GM18520 (cell line): ENCODE measurements around the gene RASGEF1B.
"Not testable (repeated sequence)": the region's sequence is repeated elsewhere in the genome, so short reads cannot be mapped to it uniquely, and the experiment has no call there.

ENCODE experiments used
- ATAC-seq: cut with Tn5 transposase; IDR thresholded peaks from one replicate; pipeline ENCODE4 v1.9.1; 2021; ENCODE audit not compliant: unreplicated experiment

Gene RASGEF1B

DNA sequence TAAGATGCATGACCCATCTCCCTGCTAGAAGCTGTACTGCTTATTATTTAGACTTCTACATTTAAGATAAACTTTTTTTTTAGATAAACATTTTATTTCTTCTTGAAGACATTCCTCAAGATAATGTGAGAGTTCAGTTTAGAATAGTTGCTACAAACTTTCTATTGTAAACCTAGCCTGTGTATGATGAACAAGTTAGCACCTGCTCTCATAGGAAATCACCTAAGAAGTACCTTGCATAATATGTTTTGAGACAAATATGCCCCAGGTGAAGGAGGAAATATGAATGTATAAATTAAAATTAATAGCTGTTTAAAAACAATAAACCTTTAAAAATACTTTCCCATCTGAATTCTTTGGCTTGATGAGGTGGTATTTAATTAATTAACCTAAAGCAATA is 35.6 kb downstream of the RASGEF1B start:
- ATAC-seq = no peak

DNA sequence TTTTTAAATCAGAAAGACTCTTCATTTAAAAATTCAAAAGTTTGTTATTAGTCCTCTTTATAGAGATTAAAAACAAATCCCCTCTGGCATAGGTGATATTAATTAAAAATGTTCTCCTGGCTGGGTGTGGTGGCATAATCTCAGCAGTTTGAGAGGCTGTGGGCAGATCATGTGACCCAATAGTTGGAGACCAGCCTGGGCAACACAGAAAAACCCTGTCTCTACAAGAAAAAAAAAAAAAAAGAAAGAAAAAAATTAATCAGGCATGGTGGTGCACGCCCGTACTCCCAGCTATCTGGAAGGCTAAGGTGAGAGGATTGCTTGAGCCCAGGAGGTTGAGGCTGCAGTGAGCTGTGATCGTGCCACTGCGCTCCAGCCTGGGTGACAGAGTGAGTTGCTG is 38.9 kb downstream of the RASGEF1B start:
- no peak for ATAC-seq

DNA sequence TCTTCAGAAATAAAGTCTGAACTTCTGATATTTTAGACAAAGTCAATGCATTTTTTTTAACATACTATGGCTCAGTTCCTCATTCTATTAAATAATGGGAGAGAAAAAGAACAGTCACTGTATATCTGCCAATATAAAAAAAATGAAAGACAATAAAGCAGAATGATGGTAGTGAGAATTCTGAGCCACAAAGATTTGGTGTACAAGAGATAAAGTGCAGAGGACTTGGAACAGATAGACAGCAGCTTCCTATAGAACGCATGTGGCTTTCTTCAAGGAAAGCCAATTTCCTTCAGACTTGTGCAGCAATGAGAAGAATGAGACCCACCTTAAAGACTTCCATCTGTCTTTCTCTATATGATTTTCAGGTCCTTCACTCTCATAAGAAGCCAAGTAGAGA is 39.7 kb downstream of the RASGEF1B start:
- ATAC-seq = no peak

DNA sequence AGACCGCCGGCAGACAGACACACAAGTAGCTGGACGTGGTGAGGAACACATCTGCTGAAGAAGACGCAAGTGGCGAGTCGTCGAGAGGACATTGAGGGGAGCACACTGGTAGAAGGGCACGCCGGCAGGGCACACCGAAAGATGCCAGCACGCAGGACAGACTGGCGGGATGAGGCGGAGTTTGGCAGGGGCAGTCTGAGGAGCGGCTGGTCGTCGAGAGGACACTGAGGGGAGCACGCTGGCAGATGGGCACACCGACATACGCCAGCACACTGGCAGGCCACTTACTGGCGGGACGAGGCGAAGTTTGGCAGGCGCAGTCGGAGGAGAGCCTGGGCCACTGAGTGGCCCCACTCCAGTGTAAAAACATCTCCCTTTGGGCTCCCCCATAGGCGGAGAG is 42.1 kb downstream of the RASGEF1B start:
- ATAC-seq = no peak

DNA sequence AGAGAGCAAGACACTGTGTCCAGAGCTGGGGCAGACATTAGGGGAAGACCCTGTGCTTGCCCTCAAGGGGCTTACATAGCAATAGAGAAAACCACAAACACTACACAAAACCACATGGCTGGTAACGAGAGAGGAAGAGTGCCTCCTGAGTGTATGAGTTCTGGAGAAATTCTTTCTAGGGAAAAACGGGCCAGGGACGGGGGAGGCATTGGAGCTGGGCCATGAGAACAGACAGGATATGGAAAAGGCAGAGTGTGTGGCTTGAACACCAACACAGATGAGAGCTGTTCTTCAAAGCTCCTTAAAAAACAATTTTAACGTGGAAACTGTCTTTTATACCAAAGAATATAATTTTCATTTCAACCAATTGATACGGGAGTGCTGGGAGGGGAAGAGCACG is 42.7 kb downstream of the RASGEF1B start:
- no peak for ATAC-seq

DNA sequence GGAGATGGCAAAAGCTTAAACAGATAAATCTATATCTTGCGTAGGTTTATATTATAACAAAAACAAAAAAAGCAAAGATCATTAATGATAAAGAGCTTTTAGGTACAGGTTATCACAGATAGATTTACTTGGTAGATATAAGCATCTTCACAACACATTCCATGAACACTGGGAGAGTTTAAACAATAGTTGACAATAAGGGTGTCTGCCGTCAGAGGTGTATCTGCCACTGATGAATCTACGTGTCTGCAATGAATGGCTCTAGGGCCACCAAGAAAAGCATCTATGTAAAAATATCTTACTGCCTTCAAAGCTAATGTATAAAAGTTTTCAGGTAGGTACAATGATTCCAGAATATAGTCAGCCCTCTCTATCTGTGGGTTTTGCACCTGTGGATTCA is 43.7 kb downstream of the RASGEF1B start:
- ATAC-seq = no peak

DNA sequence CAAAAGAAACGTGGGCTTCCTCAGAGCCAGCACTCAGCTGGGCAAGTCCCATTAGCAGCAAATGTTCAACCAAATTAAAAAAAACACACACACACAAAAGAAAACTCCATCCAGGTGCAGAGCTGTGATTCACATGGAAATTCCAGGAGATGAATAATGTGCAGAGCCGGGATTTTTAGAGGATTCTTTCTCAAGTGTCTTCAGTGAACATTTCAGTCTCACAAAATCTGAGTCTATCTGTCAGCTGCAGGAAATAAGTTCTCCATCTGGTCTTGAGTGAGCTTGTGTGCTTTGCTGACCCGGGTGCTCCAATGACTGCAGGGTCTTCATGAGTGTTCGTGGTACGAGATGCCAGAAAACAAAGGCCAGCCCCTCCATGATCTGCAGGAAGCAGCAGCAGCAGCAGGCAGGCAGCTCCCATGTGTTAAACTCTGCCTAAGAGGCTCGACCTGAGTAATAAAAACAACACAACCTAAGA is 44.3 kb downstream of the RASGEF1B start:
- ATAC-seq = no peak

DNA sequence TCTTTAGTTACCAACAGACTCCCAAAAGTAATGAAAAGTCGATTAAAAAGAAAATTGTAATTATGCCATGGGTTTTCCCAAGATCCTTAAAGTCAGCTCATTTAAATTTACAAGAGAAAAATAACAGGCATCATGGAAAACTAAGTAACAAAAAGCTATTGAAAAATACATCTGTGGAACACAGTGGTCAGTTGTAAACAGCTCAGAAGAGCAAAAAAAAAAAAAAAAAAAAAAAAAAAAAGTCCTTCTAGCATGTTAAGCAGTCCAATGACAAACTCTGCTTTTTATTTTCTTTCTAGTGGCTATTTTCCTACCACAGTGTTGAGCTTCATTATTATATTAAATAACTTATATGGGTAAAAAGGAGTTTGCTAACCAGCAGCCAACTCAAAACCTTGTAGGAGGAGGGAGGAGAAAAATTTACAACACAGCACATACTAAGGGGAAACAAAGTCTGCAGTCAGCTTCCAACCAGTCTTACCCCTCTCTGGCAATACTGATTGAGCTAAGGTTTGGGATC is 44.9 kb downstream of the RASGEF1B start:
- no peak for ATAC-seq

DNA sequence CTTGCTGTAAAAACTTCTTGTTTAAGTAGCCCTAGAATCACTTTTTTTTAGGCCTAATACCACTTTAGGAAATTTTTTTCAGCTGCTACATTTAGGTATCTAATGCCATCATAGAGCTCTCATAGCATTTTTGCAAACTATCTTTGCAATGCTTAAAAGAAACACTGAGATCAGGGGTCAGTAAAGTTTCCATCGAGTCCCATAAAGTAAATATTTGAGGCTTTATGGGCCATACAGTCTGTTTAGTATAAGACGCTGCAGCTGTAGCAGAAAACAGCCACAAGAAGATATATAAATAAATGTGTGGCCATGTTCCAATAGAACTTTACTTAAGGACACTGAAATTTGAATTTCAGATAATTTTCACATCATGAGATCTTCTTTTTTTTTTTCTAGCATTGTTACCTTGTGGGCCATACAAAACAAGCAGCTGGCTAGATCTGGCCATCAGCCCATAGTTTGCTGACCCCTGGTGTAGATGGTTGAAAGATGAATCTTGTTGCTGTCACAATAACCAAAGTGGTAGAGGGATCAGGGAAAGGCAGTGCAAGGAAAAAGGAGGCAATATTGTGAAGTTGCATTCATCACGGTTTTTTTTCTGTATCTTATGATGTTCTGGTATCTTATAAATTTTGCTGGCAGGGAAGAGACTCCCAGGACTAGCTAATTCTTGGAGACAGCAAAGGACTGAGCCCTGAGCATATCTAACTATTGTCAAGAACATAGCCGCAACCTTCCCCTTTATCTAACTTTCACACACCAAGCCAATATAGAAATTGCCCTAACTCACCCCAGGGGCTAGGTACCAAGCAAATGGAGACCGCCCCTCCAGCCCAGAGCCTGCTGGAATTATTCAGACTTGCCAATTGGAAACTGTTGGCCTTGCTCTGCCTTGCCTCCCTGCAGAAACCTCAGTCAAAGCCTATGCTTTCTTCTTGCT is 46.6 kb downstream of the RASGEF1B start:
- no peak for ATAC-seq

DNA sequence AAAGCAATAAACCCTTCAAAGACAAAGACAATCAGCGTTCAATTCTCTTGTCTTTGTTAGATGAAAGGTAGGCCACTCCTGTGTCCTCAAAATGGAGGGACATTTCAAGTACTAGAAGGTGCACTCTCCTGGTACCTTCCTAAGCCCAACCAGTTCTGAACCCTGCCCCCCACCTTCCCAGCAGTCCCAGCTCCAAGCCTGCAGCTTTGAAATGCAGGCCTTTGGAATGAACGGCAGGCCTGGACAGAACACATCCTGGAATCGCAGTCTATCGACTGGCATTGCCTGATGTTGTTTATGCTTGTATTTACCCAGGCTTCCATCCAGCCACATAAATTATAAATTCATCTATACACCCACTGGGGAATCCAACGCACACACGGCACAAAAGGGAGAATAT is 47.4 kb downstream of the RASGEF1B start:
- ATAC-seq = no peak

DNA sequence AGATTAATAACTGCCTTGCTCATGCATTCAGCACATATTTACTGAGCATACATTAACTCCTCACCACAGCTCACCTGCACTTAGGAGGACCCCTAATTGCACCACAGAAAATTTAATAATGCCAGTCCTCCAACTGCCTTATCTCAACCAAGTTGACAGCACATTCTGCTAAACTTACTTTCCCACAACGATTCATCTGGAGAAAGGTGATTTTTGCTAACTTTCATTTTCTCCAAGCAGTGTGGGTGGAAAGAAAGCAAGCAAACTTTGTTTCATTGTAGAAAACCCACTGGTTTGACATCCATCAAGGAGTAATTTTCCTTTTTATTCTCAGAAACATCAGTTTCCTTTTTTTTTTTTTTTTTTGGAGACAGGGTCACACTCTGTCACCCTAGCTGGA is 49.1 kb downstream of the RASGEF1B start:
- no peak for ATAC-seq

DNA sequence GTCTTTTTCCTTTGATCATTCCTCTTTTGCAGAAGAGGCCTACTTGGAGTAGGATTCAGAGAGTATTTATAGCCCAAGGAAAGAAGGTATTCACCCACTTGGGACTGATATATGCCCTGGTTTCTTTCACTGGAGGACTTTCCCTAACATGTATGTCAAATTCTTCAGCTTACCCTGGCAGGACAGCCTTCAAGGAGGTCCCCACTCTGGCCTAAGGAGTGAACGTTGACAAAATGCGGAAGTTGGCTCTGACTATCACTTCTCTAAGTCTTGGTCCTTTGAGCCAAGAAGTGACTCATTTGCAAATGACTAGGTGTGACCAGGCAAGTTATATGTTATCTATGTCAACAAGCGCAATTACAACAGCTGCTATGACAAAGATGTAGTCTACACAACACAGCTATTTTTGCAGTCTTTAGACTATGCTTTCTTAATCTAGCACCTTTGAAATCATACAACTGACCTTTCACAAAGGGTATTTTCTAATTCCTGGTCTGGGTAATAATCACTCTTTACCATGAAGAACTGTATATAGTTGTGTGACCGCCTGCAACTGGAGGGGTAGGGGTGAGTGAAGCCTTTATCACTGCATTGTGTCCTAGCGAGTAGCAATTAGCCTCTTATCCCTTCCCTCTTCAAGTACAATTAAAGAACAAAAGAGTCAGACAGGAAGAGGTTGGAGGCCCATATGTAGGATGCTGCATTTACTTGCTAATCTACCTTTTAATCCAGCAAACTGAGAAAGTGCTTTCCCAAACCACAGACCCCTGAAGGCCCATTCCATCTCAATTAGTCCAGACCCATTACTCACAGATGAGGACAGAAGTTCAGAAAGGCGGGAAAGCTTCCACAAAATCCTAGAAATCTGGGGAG is 50.1 kb downstream of the RASGEF1B start:
- peak; percentile 100 for ATAC-seq

DNA sequence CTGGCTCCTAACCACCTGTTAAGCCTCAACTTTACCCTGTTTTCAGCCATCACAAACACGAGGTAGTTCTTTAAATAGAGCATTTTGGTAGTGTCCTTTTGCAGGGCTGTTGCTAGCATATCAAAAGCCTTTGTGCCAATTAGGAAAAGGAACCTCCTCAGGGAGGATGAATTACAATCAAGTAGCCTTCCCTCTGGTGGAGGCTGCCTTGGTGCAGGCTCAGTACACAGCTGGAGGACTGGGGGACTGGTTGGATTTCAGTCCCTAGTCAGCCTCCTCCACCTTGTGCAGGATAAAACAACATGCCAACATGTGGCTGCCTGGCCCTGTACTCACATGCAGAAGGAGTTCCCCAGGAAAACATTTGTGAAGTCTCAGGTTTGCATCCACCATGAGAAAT is 53.1 kb downstream of the RASGEF1B start:
- no peak for ATAC-seq

DNA sequence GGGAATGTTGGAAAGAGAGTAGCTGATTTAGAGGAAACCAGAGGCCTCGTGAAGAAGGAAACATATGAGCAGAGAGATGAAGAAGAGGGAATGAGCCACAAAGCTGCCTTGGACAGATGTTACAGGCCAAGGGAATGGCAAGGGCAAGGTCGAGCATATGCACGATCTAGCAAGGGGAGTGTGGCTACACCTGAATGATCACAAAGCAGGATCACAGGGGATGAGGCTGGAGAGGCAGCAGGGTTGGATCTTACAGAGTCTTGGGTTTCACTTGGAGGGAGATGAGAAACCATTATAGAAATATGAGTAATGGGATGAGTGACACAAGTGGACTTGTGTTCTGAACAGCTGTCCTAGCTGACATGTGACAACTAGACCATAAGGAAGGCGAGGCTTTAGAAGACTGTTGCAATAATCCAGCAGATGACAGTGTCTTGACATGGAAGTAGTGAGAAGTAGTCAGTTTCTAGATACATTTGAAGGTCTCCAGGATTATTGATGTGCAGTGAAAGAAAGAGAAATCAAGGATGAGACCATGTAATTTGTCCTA is 58.7 kb downstream of the RASGEF1B start:
- ATAC-seq = no peak

DNA sequence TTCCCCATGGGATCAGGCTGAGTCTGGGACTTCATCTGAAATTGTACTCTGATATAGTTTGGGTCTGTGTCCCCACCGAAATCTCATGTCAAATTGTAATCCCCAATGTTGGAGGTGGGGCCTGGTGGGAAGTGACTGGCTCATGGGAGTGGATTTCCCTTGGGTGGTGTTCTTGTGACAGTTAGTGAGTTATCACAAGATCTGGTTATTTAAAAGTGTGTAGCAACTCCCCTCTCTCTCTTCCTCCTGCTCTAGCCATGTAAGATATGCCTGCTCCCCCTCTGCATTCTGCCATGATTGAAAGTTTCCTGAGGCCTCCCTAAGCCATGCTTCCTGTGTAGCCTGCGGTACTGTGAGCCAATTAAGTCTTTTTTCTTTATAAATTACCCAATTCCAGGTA is 61.0 kb downstream of the RASGEF1B start:
- no peak for ATAC-seq

DNA sequence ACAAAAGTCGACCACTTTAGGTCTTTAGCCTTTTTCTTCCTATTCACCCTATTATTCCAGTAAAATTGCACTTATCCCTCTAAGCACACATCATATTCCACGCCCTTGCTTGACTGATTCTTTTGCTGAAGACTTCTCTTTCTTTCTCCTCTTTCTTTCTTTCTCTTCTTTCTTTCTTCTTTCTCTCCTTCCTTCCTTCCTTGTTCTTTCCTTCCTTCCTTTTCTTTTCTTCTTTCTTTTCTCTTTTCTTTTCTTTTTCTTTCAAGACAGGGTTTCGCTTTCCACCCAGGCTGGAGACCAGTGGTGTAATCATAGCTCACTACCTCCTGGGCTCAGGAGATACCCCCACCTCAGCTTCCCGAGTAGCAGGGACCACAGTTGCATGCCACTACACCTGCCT is 61.9 kb downstream of the RASGEF1B start:
- ATAC-seq = no peak

DNA sequence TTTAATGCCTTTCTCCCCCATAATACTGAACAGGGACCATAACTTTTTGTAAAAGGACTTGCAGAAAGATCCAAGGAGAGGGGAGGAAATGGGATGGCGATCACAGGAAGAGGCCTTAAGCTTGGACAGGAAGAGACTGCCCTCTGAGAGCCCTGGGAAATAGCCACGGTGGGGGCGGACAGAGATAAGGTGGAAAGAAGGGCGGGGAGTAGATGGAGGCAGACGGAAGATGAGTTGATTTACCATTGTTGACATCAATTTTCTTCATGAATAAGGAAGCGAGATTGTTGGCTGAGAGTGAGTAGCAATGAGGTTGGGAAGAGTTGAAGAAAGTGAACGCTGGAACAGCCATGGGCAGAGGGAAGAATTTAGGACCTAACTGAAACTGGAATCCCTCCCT is 63.4 kb downstream of the RASGEF1B start:
- ATAC-seq = no peak

DNA sequence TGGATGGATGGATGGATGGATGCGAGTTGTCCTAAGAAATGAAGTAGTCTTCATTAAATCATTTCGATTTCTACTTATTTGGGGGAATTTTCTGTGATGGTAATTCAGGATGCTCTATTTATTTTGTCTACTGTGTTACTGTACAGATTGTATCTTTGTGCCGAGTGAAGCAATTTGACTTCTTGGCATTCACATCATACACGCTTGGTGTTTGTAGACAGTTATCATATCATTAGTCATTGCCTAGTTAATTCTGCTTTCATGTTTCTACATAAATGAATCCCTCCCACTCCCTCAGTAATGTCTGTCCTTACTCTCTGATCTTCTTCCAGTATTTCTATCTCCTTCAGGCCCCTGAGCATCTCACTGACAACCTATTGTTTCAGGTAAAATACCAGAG is 64.0 kb downstream of the RASGEF1B start:
- ATAC-seq = no peak

DNA sequence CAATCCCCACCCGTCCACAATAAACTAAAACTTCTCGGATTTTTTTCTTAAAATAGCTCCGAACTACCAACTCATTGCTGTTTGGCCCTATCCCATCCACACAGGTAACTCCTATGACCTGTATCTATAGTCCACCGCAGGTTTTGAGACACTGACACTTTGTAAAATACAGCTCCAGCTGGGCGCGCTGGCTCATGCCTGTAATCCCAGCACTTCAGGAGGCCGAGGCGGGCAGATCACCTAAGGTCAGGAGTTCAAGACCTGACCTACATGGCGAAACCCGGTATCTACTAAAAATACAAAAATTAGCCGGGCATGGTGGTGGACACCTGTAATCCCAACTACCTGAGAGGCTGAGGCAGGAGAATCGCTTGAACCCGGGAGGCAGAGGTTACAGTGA is 65.2 kb downstream of the RASGEF1B start:
- ATAC-seq = not testable (repeated sequence)

DNA sequence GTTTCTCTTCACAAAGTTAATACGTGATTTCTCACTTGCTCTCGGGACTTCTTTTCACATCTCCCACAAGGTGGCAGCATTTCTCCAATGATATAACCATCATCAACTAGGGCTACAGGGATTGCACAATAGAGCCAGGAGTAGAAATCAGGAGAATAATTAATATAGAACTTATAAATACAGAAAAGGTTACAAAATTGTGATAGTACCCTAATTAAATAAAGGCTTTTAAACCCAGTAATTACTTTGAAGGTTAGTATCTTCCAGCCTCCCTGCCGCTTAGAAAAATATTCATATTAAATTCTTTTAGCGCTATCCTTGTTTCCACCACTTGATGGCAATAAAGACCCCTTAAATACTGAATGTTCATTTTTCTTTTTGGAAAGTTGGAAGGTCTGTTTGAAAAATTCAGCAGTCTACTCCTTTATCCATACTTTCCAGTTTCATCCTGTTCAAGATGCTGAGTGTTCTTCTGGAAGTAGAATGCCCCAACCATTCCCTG is 65.8 kb downstream of the RASGEF1B start:
- ATAC-seq = peak; percentile 82

DNA sequence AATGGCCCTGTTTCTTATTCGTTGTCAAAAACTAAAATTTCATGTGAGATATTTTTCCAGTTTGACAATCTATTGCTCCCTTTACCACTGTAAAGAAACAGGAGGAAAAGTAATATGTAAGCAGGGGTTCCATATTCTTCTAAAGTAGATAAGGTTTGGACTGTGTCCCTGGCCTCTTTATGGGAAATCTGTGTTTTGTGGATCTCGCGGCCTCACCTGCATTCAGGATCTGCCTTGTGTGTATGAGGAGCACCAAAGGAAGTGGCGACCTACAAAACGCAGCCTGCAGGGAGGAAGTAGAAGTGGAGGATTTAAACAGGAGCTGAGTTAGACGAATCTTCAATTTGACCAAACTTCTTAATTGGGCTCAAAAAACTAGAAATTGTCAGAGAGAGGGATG is 67.0 kb downstream of the RASGEF1B start:
- no peak for ATAC-seq
